K562 (cell line): ENCODE data around the gene BCL7B. TPM values are rescaled to one million over a fixed set of nuclear protein-coding genes. Genes with fewer than 3 reads are reported as not detected.
A peak's percentile ranks its signal among the peaks of the same experiment; 100 is the strongest.

Experiments used
- ARID1B ChIP-seq: fragments of 450-650 bp; IDR thresholded peaks from 2 replicates; pipeline ENCODE4 v1.6.1; 2016; ENCODE audit warnings: antibody characterized with exemption, mild to moderate bottlenecking, inconsistent platforms
- CC2D1A ChIP-seq: fragments of 450-650 bp; IDR thresholded peaks from 2 replicates; pipeline ENCODE4 v1.6.1; 2017; ENCODE audit warnings: mild to moderate bottlenecking
- CREB5 ChIP-seq: fragments of 250-450 bp; sonication (Bioruptor Pico); IDR thresholded peaks from 2 replicates; pipeline ENCODE4 v1.5.0; 2020; ENCODE audit warnings: mild to moderate bottlenecking
- E2F3 ChIP-seq: fragments of 250-450 bp; sonication (Bioruptor Pico); IDR thresholded peaks from 2 replicates; pipeline ENCODE4 v1.4.0; 2020; ENCODE audit warnings: mild to moderate bottlenecking
- ELF1 ChIP-seq: fragments of 200-800 bp; sonication (Bioruptor generic); IDR thresholded peaks from 2 replicates; pipeline ENCODE4 v1.6.1; 2016; ENCODE audit warnings: missing genetic modification characterization, missing compliant biosample characterization
- EP300 ChIP-seq: IDR thresholded peaks from 2 replicates; pipeline ENCODE4 v1.6.1; 2012; ENCODE audit warnings: low read length, improper control_type of control experiment
- FIP1L1 ChIP-seq: fragments of 200-400 bp; formaldehyde crosslinking; IDR thresholded peaks from 2 replicates; pipeline ENCODE4 v1.6.1; 2018; ENCODE audit warnings: mild to moderate bottlenecking, low read depth, low read length; ENCODE audit not compliant: poor library complexity, severe bottlenecking
- FOXJ3 ChIP-seq: sonication (generic); formaldehyde crosslinking; IDR thresholded peaks from 2 replicates; pipeline ENCODE4 v1.4.0; 2020; ENCODE audit warnings: mild to moderate bottlenecking, missing genetic modification reagents
- HOXB6 ChIP-seq: fragments of 250-450 bp; sonication (Bioruptor Pico); IDR thresholded peaks from 2 replicates; pipeline ENCODE4 v1.5.1; 2022; ENCODE audit warnings: mild to moderate bottlenecking, borderline replicate concordance
- LCOR ChIP-seq: sonication (generic); formaldehyde crosslinking; IDR thresholded peaks from 2 replicates; pipeline ENCODE4 v1.8.0; 2022; ENCODE audit warnings: mild to moderate bottlenecking, missing genetic modification reagents
- MYNN ChIP-seq, 2 experiments: sonication (generic); formaldehyde crosslinking in 1 of 2; IDR thresholded peaks; 2 replicates each; pipeline versions ENCODE4 v1.5.0 to v1.6.1; 2016 to 2020; ENCODE audit warnings: antibody characterized with exemption in 1 of 2, missing genetic modification reagents in 1 of 2
- PTTG1 ChIP-seq: fragments of 450-650 bp; IDR thresholded peaks from 2 replicates; pipeline ENCODE4 v1.6.1; 2016; ENCODE audit warnings: low read depth, mild to moderate bottlenecking, missing genetic modification characterization, missing compliant biosample characterization
- PURB ChIP-seq: sonication (generic); formaldehyde crosslinking; IDR thresholded peaks from 2 replicates; pipeline ENCODE4 v1.9.0; 2021; ENCODE audit warnings: low read depth, mild to moderate bottlenecking, missing genetic modification reagents
- SOX6 ChIP-seq: fragments of 450-650 bp; IDR thresholded peaks from 2 replicates; pipeline ENCODE4 v1.6.1; 2014; ENCODE audit warnings: mild to moderate bottlenecking
- SUPT5H ChIP-seq: fragments of 450-650 bp; IDR thresholded peaks from 2 replicates; pipeline ENCODE4 v1.6.1; 2016
- TEAD4 ChIP-seq, 2 experiments: sonication (generic) in 1 of 2; formaldehyde crosslinking in 1 of 2; IDR thresholded peaks; 2 replicates each; pipeline versions ENCODE4 v1.6.1 to v1.8.0; 2012 to 2022; ENCODE audit warnings: borderline replicate concordance in 1 of 2, inconsistent platforms in 1 of 2, low read length in 1 of 2, mild to moderate bottlenecking in 1 of 2, missing genetic modification reagents in 1 of 2
- ZBTB8A ChIP-seq: fragments of 450-650 bp; IDR thresholded peaks from 2 replicates; pipeline ENCODE4 v1.6.1; 2018; ENCODE audit warnings: mild to moderate bottlenecking, moderate library complexity; ENCODE audit not compliant: partially characterized antibody
- ZNF174 ChIP-seq: fragments of 250-450 bp; sonication (Bioruptor Pico); IDR thresholded peaks from 2 replicates; pipeline ENCODE4 v1.4.0; 2020; ENCODE audit warnings: mild to moderate bottlenecking
- ZNF197 ChIP-seq: fragments of 200-800 bp; sonication (Bioruptor generic); IDR thresholded peaks from 2 replicates; pipeline ENCODE4 v1.6.1; 2016; ENCODE audit warnings: low read depth, missing genetic modification characterization, missing compliant biosample characterization
- ZNF668 ChIP-seq: fragments of 250-450 bp; sonication (Bioruptor Pico); IDR thresholded peaks from 2 replicates; pipeline ENCODE4 v1.8.0; 2022; ENCODE audit warnings: mild to moderate bottlenecking, inconsistent platforms
- ZNF780A ChIP-seq: fragments of 250-450 bp; sonication (Bioruptor Pico); IDR thresholded peaks from 2 replicates; pipeline ENCODE4 v1.5.0; 2021; ENCODE audit warnings: mild to moderate bottlenecking
- polyA plus RNA-seq, 8 experiments: library from polyadenylated mRNA; depleted of rRNA in 4 of 8; stranded (reverse) in 5 of 8; unstranded in 3 of 8; fragments of >200 nt; fragmentation: Nextera tagmentation in 2 of 8; fragmentation: Illumina TruSeq in 1 of 8; extraction: Ambion mirVana in 2 of 8; extraction: Trizol in 1 of 8; gene quantifications; 2 replicates each; pipeline versions ENCODE4 v1.2.1 to v1.2.3, GENCODE V29; 2011 to 2014; ENCODE audit warnings: inconsistent platforms in 1 of 8, missing spikeins in 1 of 8
- total RNA-seq, 7 experiments: library from RNA; depleted of rRNA in 6 of 7; stranded (reverse); fragments of >200 nt in 6 of 7; fragmentation: Illumina TruSeq in 2 of 7; extraction: Trizol in 2 of 7; gene quantifications; 2 replicates each; pipeline versions ENCODE4 v1.2.1 to v1.2.3, GENCODE V29; 2011 to 2021; ENCODE audit warnings: low replicate concordance in 1 of 7
- TF ChIP-seq, protein P1 (sequence below): fragments of 450-650 bp; IDR thresholded peaks from 2 replicates; pipeline ENCODE4 v1.6.1; 2017; ENCODE audit warnings: mild to moderate bottlenecking, moderate library complexity
- TF ChIP-seq, protein P2 (sequence below): sonication (generic); formaldehyde crosslinking; IDR thresholded peaks from 2 replicates; pipeline ENCODE4 v1.8.1; 2023; ENCODE audit warnings: mild to moderate bottlenecking, missing genetic modification reagents, moderate library complexity
- TF ChIP-seq, protein P3 (sequence below): fragments of 250-450 bp; sonication (Bioruptor Pico); IDR thresholded peaks from 2 replicates; pipeline ENCODE4 v1.9.0; 2021; ENCODE audit warnings: mild to moderate bottlenecking

BCL7B gene
- total and polyA plus RNA-seq, 9 of the 15 experiments (the other 6 are each of a cell fraction or from before 2014, with no cell fraction given), result 10.0 to 73.2 (median 32.9) TPM

DNA sequence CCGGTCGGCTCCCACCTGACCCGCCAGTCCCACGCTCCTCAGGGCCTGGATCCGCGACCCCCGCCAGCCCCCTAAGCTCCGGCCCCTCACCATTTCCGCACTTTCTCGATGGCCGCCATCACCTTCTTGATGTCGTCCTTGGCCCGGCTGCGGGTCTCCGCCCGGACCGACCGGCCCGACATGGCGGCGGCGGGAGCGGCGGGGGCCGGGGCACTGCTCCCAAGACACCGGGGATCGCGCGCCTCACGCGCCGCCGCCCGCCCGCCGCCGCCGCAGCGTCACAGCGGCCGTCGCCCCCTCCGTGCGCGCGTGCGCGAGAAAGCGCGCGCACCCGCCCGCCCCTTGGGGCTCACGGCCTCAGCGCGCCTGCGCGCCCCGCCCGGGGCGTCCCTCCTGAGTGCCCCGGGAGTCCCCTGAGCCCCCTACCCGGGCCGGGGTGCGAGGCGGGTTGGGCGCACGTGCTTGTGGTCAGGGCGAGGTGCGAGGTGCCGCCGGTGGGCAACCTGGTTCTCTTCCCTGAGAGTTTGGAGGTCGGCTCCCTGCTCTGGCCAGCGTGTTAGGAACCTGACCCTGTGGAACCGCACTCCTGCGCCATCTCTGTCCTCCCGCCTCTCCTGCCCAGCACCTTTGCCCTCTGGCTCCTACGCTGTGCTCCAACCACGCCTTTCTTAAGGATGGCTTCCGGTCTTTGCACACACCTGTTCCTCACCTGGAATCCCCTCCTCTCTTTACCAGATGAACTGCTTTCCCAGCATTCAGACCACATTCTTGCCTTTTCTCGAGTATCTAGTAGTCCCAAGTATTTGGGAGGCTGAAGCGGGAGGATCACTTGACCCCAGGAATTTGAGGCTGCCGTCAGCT is at the start of gene BCL7B (continued):
- TF ChIP-seq, protein P1, sequence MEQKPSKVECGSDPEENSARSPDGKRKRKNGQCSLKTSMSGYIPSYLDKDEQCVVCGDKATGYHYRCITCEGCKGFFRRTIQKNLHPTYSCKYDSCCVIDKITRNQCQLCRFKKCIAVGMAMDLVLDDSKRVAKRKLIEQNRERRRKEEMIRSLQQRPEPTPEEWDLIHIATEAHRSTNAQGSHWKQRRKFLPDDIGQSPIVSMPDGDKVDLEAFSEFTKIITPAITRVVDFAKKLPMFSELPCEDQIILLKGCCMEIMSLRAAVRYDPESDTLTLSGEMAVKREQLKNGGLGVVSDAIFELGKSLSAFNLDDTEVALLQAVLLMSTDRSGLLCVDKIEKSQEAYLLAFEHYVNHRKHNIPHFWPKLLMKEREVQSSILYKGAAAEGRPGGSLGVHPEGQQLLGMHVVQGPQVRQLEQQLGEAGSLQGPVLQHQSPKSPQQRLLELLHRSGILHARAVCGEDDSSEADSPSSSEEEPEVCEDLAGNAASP, result no peak
- TF ChIP-seq SUPT5H, result peak; percentile 84
- no peak for TF ChIP-seq ZNF668 (CRISPR knock-in tag)
- TF ChIP-seq ZNF780A (CRISPR knock-in tag), result no peak
- peak; percentile 51 for TF ChIP-seq TEAD4 (IDR thresholded peaks at IDR 0.05; ENCODE audit: low read length)
- 0 out of 2 replicates have a peak, but pooled peaks have one; percentile 31 for TF ChIP-seq TEAD4 (CRISPR knock-in tag; IDR thresholded peaks at IDR 0.05; ENCODE audit: borderline replicate concordance)
- no peak for TF ChIP-seq PURB (CRISPR knock-in tag)
- no peak; the same call in 1 of the 2 replicates for TF ChIP-seq ELF1 (tag)
- peak; percentile 71; the same call in 1 of the 2 replicates for TF ChIP-seq LCOR (CRISPR knock-in tag)
- no peak for TF ChIP-seq FOXJ3 (CRISPR knock-in tag)
- TF ChIP-seq MYNN (IDR thresholded peaks at IDR 0.05), result peak; percentile 36; the same call in 1 of the 2 replicates
- TF ChIP-seq MYNN (CRISPR knock-in tag; IDR thresholded peaks at IDR 0.05), result no peak
- TF ChIP-seq, protein P2, sequence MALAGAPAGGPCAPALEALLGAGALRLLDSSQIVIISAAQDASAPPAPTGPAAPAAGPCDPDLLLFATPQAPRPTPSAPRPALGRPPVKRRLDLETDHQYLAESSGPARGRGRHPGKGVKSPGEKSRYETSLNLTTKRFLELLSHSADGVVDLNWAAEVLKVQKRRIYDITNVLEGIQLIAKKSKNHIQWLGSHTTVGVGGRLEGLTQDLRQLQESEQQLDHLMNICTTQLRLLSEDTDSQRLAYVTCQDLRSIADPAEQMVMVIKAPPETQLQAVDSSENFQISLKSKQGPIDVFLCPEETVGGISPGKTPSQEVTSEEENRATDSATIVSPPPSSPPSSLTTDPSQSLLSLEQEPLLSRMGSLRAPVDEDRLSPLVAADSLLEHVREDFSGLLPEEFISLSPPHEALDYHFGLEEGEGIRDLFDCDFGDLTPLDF (CRISPR knock-in tag), result peak; percentile 31; the same call in 1 of the 2 replicates
- TF ChIP-seq E2F3 (CRISPR knock-in tag), result peak; percentile 84
- TF ChIP-seq ZNF174 (CRISPR knock-in tag), result no peak
- no peak for TF ChIP-seq CREB5 (CRISPR knock-in tag)
- TF ChIP-seq HOXB6 (CRISPR knock-in tag), result no peak
- TF ChIP-seq SOX6, result no peak
- no peak for TF ChIP-seq PTTG1
- TF ChIP-seq CC2D1A, result peak; percentile 42; the same call in 1 of the 2 replicates
- TF ChIP-seq EP300, result no peak; the same call in 1 of the 2 replicates
- TF ChIP-seq ZBTB8A, result no peak
- TF ChIP-seq FIP1L1, result no peak
- TF ChIP-seq, protein P3, sequence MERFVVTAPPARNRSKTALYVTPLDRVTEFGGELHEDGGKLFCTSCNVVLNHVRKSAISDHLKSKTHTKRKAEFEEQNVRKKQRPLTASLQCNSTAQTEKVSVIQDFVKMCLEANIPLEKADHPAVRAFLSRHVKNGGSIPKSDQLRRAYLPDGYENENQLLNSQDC (CRISPR knock-in tag), result no peak
- peak; percentile 76; the same call in 1 of the 2 replicates for TF ChIP-seq ZNF197 (CRISPR knock-in tag)
- TF ChIP-seq ARID1B, result no peak
